OCI-LY7 (cell line): ENCODE measurements around the gene PPM1B.
"Not testable (repeated sequence)": the region's sequence is repeated elsewhere in the genome, so short reads cannot be mapped to it uniquely, and the experiment has no call there.

Experiments
- EZH2phosphoT487 ChIP-seq: fragments of 200-600 bp; sonication (generic); IDR thresholded peaks from 2 replicates; pipeline ENCODE4 v1.6.1; 2018; ENCODE audit warnings: low read depth, borderline replicate concordance, mild to moderate bottlenecking, mixed run types, antibody characterized with exemption, low read length, moderate library complexity, mixed read lengths
- TF ChIP-seq, protein P1 (sequence below): fragments of 200-600 bp; sonication (generic); conservative IDR thresholded peaks from 2 replicates; pipeline ENCODE4 v1.5.1; 2014; ENCODE audit warnings: mild to moderate bottlenecking, antibody characterized with exemption, low read length, moderate library complexity, mixed read lengths

DNA sequence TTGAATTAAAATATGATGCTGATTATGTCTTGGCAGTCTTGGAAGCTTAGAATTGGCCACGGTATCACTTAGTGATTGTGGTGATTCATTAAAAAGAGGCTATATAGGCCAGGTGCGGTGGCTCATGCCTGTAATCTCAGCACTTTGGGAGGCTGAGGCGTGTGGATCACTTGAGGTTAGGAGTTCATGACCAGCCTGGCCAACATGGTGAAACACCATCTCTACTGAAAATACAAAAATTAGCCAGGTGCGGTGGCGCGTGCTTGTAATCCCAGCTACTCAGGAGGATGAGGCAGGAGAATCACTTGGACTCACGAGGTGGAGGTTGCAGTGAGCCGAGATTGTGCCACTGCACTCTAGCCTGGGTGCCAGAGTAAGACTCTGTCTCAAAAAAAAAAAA is 2.8 kb downstream of the PPM1B start:
- TF ChIP-seq EZH2phosphoT487, result not testable (repeated sequence)
- TF ChIP-seq, protein P1, sequence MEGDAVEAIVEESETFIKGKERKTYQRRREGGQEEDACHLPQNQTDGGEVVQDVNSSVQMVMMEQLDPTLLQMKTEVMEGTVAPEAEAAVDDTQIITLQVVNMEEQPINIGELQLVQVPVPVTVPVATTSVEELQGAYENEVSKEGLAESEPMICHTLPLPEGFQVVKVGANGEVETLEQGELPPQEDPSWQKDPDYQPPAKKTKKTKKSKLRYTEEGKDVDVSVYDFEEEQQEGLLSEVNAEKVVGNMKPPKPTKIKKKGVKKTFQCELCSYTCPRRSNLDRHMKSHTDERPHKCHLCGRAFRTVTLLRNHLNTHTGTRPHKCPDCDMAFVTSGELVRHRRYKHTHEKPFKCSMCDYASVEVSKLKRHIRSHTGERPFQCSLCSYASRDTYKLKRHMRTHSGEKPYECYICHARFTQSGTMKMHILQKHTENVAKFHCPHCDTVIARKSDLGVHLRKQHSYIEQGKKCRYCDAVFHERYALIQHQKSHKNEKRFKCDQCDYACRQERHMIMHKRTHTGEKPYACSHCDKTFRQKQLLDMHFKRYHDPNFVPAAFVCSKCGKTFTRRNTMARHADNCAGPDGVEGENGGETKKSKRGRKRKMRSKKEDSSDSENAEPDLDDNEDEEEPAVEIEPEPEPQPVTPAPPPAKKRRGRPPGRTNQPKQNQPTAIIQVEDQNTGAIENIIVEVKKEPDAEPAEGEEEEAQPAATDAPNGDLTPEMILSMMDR, result not testable (repeated sequence)
